Measurements from ENCODE around the gene LPO. TPM values are rescaled to one million over a fixed set of nuclear protein-coding genes. Genes with fewer than 3 reads are reported as not detected.

The LPO gene
- total and polyA plus RNA-seq, 2 donors (not counting 3 experiments of a cell fraction or from before 2014, with no cell fraction given) = not detected

- TF ChIP-seq FOS (IDR thresholded peaks at IDR 0.05; ENCODE audit: borderline replicate concordance, insufficient read depth, low read length) (no peak), POLR2AphosphoS5 (IDR thresholded peaks at IDR 0.05; ENCODE audit: insufficient read depth, low read depth, low read length) (no peak), GATA2 (IDR thresholded peaks at IDR 0.05; ENCODE audit: insufficient read depth, insufficient read length, low read depth, low read length) (no peak), MYC (IDR thresholded peaks at IDR 0.05; ENCODE audit: low read depth, low read length) (no peak), POLR2A (IDR thresholded peaks at IDR 0.05; ENCODE audit: low read depth, low read length) (no peak), EZH2 (IDR thresholded peaks at IDR 0.05; ENCODE audit: borderline replicate concordance, low read depth, low read length, severe bottlenecking) (no peak), MAX (IDR thresholded peaks at IDR 0.05; ENCODE audit: insufficient read depth, insufficient read length) (no peak), JUN (IDR thresholded peaks at IDR 0.05; ENCODE audit: borderline replicate concordance, insufficient read depth, insufficient read length, low read depth) (no peak)
- TF ChIP-seq, protein P1, sequence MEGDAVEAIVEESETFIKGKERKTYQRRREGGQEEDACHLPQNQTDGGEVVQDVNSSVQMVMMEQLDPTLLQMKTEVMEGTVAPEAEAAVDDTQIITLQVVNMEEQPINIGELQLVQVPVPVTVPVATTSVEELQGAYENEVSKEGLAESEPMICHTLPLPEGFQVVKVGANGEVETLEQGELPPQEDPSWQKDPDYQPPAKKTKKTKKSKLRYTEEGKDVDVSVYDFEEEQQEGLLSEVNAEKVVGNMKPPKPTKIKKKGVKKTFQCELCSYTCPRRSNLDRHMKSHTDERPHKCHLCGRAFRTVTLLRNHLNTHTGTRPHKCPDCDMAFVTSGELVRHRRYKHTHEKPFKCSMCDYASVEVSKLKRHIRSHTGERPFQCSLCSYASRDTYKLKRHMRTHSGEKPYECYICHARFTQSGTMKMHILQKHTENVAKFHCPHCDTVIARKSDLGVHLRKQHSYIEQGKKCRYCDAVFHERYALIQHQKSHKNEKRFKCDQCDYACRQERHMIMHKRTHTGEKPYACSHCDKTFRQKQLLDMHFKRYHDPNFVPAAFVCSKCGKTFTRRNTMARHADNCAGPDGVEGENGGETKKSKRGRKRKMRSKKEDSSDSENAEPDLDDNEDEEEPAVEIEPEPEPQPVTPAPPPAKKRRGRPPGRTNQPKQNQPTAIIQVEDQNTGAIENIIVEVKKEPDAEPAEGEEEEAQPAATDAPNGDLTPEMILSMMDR (IDR thresholded peaks at IDR 0.05; ENCODE audit: extremely low read depth in 1 of 2, insufficient read depth in 1 of 2, low read depth in 1 of 2, low read length in 2 of 2) = no peak
- Histone ChIP-seq H3K4me1 (ENCODE audit: control insufficient read depth, extremely low read depth, insufficient read depth, low read length) (no peaks in the 10 kb centered on the region), H3K9me1 (replicated peaks; ENCODE audit: control insufficient read depth, extremely low read depth, insufficient read depth, low read length) (no peaks in the 10 kb centered on the region), H3K27me3 (ENCODE audit: control insufficient read depth in 2 of 2, insufficient read depth in 2 of 2, low read length in 2 of 2) (peaks cover 18 to 21% of the 10 kb centered on the region in 2 experiments), H3K79me2 (ENCODE audit: control insufficient read depth, insufficient read depth, low read length) (no peaks in the 10 kb centered on the region), H3K9ac (replicated peaks; ENCODE audit: extremely low read depth, insufficient read depth, low read length) (no peak overlapping the region), H3K4me3 (replicated peaks in 1 of 3; ENCODE audit: insufficient read depth in 1 of 3, low read depth in 1 of 3, low read length in 3 of 3) (no peak overlapping the region), H3K36me3 (ENCODE audit: control insufficient read depth in 2 of 2, extremely low read depth in 1 of 2, insufficient read depth in 2 of 2, low read length in 2 of 2) (no peaks in the 10 kb centered on the region), H3K4me2 (ENCODE audit: insufficient read depth, low read length) (no peak overlapping the region), H3K9me3 (replicated peaks; ENCODE audit: control insufficient read depth, insufficient read depth, low read length) (no peaks in the 10 kb centered on the region), H2AFZ (ENCODE audit: low read depth, low read length) (no peak overlapping the region), H4K20me1 (replicated peaks; ENCODE audit: control insufficient read depth, extremely low read depth, insufficient read depth, low read length) (no peaks in the 10 kb centered on the region), H3K27ac (ENCODE audit: insufficient read depth, low read depth, low read length) (no peak overlapping the region)
- dilution Hi-C loops (cut with MboI; ENCODE audit: extremely low pct_ligation_motif_present, low sequenced_read_pairs) (no loop called here), intact Hi-C loops (cut with micrococcal nuclease) (no loop called here)
- CTCF ChIA-PET = no interaction called here
- POLR2A ChIA-PET = interaction anchor here (0.6 kb wide), 1 partner anchor 113 kb away, joined by 4 read pairs; no protein-coding TSS in a partner anchor
- DNase-seq (ENCODE audit: low read depth, low spot score) = no peak
- no TSS peak for BruUV-seq (replicated peaks)
- no peak for FAIRE-seq
Observed at GRCh38 chr17:58253082-58253481, 14.7 kb downstream of the LPO start.

Data from endothelial cell of umbilical vein (primary cell).